GM18907 (cell line): Measurements from ENCODE around the gene ZFC3H1.
"Not testable (repeated sequence)": the region's sequence is repeated elsewhere in the genome, so short reads cannot be mapped to it uniquely, and the experiment has no call there.

Source experiments
- ATAC-seq: cut with Tn5 transposase; IDR thresholded peaks from one replicate; pipeline ENCODE4 v1.9.1; 2021; ENCODE audit warnings: mild to moderate bottlenecking, moderate library complexity; ENCODE audit not compliant: unreplicated experiment

ZFC3H1 gene

DNA sequence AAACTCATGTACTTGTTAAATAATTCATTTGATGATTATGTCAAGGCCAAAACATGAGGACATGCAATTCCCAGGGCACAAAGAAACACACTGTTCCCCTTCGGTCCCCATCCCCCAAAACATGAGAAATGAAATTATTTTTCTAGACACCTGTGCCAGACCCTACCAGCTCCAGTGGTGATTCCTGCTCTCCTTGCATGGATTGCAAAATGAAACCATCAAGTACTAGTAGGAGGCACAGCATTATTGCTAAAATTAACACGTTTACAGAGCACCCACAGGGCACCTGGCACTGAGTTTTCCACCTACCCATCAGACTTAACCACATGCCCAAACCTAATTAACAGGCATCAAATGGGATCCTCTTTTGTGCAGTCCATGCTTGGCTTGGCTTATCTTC lies 76.6 kb downstream of the ZFC3H1 start:
- no peak for ATAC-seq

DNA sequence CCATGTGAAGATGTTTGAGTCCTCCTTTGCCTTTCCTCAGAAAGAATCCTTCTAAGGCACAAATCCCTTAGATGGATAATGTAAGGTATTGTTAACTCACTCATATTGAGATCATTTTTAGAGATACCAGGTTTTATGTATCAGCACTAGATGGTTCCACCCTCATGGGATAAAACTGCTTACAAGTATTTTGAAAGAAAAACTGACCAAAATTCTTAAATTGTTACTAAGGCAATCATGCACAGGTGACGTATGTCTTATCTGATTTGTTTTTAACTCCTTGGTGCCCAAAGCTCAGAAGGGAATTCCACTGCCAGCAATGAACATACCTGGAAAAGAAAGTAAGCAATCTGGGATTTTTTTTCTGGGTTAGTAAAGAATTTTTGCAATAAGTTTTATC lies 78.4 kb downstream of the ZFC3H1 start:
- ATAC-seq: no peak

GRCh38 chr12:71584356-71584755 lies 79.3 kb downstream of the ZFC3H1 start:
- no peak for ATAC-seq

GRCh38 chr12:71582925-71583324 lies 80.7 kb downstream of the ZFC3H1 start:
- ATAC-seq: no peak

DNA sequence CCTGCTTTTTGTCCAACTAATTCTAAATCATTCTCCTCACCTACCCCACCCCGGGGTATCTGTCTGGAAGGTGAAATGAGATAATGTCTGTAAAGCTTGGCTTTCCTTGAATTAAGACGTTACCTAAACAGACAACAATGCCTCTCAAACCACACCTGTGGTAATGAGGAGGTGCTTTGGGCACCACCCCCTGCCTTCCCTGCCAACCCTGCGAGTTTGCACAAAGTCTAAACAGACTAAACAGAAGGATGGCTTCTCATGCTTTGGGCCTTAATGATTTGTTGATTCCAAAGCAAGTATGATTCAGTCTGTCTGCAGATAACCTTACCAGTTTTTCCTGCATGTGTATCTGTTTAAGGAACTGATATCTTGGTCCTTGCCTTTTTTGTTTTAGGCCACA lies 82.4 kb downstream of the ZFC3H1 start:
- no peak for ATAC-seq

DNA sequence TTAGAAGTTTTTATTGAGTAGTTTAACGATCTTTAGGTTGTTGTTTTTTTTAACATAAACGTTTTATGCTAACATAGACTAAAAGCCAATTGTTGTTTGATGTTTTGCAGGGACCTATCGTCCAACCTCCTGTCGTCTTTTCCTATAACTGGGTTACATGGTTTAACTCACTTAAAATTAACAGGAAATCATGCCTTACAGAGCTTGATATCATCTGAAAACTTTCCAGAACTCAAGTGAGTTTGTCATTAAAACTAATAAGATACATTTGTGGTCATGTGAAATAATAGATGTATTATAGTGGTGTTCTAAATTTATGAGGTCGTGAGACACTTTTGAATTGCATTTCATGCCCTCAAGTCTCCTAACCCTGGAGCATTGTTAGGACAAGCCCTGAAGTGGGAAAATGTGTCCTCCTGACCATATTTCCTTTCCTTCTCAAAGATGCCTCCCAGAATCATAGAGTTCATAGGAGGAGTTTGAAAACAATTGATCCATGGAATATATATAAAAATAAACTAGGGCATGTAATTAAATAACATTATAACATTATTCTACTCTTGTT lies 84.9 kb downstream of the ZFC3H1 start:
- no peak for ATAC-seq

DNA sequence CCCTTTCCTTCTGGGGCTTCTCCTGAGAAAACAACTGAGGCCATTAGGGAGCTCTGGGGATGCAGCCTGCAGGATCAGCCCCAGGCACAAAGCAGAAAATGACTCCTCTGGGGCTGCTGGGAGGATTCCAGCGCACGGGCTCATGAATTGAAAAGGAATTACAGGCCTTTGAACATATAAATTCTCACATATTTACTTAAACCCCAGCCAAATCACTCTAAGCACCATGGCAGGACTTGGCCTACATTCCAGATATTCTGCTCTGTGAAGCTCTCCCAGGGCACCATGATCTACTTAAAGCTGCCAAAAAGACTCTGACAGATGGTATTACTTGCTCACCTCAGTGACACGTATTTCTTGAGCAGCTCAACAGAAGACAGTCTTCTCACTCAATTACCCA lies 87.2 kb downstream of the ZFC3H1 start:
- ATAC-seq: no peak

- ATAC-seq: not testable (repeated sequence)
Observed at GRCh38 chr12:71569885-71570284, 93.8 kb downstream of the ZFC3H1 start.

DNA sequence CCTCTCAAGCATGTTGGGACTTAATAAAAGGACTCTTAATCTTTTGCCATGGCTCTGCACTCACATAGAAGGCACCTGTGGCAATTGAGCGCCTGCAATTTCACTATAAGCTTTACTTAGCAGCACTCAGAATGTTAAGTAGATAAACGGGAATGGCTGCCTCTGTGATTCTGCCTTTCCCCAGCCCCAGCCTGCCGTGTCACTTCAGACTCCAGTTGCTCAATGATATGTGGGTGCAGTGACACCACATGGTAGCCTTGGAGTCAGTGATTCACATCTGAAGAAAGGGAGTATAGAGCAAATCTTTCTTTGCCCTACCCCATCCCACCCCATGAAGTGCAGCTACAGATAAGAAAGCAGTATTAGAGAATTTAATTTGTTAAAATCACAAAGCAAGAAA lies 96.1 kb downstream of the ZFC3H1 start:
- ATAC-seq: no peak

DNA sequence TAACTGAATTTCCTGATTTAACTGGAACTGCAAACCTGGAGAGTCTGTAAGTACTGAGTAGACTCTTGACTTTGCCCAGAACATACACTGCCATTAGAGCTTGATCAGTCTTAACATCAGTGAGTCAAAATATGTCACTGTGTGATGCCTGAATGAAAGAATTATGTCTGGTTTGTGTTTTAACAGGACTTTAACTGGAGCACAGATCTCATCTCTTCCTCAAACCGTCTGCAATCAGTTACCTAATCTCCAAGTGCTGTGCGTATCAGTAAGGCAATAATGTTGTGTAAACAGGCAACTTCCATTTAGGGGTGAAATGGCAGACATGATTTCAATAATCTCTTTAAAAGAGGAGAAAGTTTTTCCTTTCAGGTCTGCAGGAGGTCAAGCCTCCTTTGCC lies 97.0 kb downstream of the ZFC3H1 start:
- ATAC-seq: no peak

DNA sequence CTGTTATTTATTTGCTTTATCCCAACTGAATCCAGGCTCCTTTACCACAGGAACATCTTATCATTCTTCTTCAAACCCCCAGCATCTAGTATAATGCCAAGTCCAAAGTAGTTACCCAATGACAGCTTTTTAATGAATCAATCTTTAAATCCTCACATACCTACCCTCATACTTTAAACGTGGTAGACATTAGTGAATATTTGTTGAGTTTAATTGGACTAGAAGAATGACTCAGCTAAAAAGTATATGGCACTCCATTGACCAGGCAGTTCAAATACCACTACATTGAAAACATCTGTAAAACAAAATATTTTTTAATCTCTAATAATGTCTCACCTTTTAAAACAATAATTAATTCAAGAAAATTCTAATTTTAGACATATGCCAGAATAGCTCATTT lies 98.1 kb downstream of the ZFC3H1 start:
- no peak for ATAC-seq

GRCh38 chr12:71562676-71563595 lies 100.7 kb downstream of the ZFC3H1 start:
- no peak for ATAC-seq
